Fibroblast of villous mesenchyme (primary cell): ENCODE results near the gene TFB1M. TPM values are rescaled to one million over a fixed set of nuclear protein-coding genes. Genes with fewer than 3 reads are reported as not detected.

Source experiments
- DNase-seq: peaks from one replicate; pipeline ENCODE4 v3.0.0-alpha.2; 2010; ENCODE audit warnings: low read depth
- H3K4me3 ChIP-seq: 2 replicates; pipeline ENCODE4 v1.5.1; 2011; ENCODE audit warnings: low read depth, mild to moderate bottlenecking, low read length
- total RNA-seq: library from RNA; depleted of rRNA; stranded (reverse); fragments of >200 nt; gene quantifications from 2 replicates; pipeline ENCODE4 v1.2.3, GENCODE V29; 2012
- TF ChIP-seq, protein P1 (sequence below): IDR thresholded peaks from 2 replicates; pipeline ENCODE4 v1.5.1; 2012; ENCODE audit warnings: low read depth, mild to moderate bottlenecking, low read length; ENCODE audit not compliant: insufficient read depth

Gene TFB1M
- total RNA-seq, 1 donor = 29.8 TPM

DNA sequence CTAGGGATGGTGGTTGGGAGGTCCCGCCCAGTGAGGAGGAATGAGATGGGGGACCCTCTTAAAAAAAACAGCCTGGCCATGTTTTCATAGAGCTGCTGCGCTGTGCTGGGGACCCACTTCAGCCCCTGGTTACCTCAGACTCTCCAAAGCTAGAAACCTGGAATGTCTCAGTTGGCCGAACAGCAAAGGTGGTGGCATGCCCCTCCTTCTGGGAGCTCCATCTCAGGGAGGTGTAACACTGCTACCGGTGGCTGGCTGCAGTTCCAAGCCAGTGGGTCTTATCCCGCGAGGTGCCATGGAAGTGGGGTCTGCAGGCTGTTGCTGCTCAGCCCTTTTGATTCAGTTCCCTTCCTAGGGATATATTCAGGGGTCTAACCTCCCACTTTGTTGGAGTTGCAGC lies 35.7 kb upstream of the TFB1M start:
- no peak overlapping the region for H3K4me3 ChIP-seq
- TF ChIP-seq, protein P1, sequence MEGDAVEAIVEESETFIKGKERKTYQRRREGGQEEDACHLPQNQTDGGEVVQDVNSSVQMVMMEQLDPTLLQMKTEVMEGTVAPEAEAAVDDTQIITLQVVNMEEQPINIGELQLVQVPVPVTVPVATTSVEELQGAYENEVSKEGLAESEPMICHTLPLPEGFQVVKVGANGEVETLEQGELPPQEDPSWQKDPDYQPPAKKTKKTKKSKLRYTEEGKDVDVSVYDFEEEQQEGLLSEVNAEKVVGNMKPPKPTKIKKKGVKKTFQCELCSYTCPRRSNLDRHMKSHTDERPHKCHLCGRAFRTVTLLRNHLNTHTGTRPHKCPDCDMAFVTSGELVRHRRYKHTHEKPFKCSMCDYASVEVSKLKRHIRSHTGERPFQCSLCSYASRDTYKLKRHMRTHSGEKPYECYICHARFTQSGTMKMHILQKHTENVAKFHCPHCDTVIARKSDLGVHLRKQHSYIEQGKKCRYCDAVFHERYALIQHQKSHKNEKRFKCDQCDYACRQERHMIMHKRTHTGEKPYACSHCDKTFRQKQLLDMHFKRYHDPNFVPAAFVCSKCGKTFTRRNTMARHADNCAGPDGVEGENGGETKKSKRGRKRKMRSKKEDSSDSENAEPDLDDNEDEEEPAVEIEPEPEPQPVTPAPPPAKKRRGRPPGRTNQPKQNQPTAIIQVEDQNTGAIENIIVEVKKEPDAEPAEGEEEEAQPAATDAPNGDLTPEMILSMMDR = no peak
- DNase-seq = no peak

DNA sequence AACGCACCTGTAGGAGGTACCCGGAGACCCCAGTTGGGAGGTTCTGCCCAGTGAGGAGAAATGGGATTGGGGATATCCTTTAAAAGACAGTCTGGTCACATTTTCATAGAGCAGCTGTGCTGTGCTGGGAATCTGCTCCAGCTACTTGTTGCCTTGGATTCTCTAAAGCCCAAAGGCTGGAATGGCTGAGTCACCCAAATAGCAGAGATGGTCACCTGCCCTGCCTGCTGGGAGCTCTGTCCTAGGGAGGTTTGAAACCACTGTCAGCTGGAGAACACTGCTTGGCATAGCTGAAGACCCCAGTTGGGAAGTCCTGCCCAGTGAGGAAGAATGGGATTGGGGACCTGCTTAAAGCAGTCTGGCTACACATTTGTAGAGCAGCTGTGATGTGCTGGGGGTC lies 34.8 kb upstream of the TFB1M start:
- TF ChIP-seq, protein P1 = no peak
- peak; percentile 11 for DNase-seq
- no peak overlapping the region for H3K4me3 ChIP-seq

DNA sequence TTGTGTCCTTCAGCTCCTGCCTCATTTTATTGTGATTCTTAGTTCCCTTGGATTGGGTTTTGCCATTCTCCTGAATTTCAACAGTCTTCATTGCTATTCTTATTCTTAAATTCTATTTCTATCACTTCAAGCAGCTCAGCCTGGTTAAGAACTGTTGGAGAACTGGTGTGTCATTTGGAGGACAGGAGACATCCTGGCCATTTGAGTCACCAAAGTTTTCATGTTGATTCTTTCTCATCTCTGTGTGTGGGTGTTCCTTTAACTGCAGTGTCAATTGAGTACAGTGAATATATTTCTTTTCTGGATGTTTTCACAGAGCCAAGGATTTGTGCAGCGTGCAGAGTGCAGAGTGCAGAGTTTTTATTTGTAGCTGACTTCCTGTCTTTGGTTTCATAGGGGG lies 33.5 kb upstream of the TFB1M start:
- TF ChIP-seq, protein P1 = no peak

DNA sequence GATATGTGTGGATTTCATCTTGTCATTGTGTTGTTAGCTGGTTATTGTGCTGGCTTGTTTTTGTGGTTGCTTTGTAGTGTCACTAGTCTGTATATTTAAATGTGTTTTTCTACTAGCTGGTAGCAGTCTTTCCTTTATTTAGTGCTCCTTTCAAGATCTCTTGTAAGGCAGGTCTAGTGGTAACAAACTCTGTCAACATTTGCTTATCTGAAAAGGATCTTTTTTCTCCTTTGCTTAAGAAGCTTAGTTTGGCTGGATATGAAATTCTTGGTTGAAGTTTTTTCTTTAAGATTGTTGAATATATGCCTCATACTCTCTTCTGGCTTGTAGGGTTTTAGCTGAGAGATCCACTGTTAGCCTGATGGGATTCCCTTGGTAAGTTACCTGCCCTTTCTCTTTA lies 32.7 kb upstream of the TFB1M start:
- no peak for DNase-seq
- no peak overlapping the region for H3K4me3 ChIP-seq
- TF ChIP-seq, protein P1 = no peak

More for the DNA sequence above, 33.5 kb upstream of the TFB1M start:
- DNase-seq = no peak
- no peak overlapping the region for H3K4me3 ChIP-seq

DNA sequence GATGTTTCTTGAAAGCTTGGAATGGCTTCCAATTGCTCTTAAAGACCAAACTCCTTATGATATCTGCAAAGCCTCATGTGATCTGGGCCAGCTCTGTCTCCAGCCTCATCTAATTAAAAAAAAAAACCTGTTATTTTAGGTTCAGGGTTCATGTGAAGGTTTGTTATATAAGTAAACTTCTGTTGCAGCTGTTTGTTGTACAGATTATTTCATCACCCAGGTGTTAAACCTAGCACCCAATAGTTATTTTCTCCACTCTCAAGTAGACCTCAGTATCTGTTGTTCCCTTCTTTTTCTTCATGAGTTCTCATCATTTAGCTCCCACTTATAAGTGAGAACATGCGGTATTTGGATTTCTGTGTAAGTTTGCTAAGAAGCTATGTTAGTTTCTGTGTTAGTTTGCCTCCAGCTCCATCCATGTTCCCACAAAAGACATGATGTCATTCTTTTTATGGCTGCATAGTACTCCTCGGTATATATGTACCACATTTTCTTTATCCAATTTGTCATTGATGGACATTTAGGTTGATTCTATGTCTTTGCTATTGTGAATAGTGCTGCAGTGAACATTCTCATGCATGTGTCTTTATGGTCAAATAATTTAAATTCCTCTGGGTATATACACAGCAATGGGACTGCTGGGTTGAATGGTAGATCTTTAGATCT lies 30.2 kb upstream of the TFB1M start:
- no peak overlapping the region for H3K4me3 ChIP-seq

DNA sequence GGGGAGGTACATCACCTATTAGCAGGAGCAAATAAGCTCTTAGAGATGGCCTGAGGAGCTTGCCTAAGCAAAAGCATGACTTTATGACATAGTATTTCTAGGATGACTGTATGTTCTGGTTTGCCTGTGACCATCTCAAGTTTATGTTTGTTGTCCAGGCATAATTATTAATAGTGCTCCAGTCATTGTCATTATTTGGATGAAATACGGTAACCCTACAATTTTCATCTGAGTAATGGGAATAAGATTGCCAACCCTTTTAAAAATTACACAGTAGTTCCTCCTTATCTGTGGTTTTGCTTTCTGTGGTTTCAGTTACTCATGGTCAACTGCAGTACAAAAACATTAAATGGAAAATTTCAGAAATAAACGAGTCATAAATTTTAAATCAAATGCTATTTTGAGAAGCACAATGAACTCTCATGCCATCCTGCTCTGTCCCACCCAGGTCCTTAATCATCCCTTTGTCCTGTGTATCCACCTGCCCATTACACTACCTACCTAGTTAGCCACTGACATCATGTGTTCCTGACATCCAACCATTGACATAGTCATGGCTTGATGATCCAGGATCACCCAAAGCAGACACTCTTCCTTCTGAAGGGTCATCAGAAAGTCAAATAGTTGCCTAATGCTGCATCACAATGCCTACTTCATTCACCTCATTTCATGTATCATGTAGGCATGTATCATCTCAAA lies 27.0 kb upstream of the TFB1M start:
- no peak overlapping the region for H3K4me3 ChIP-seq
- DNase-seq = peak; percentile 49
- TF ChIP-seq, protein P1 = no peak

More for the DNA sequence above, 30.2 kb upstream of the TFB1M start:
- DNase-seq = no peak
- TF ChIP-seq, protein P1 = no peak
